Measurements from ENCODE around the gene LRMDA.

DNA sequence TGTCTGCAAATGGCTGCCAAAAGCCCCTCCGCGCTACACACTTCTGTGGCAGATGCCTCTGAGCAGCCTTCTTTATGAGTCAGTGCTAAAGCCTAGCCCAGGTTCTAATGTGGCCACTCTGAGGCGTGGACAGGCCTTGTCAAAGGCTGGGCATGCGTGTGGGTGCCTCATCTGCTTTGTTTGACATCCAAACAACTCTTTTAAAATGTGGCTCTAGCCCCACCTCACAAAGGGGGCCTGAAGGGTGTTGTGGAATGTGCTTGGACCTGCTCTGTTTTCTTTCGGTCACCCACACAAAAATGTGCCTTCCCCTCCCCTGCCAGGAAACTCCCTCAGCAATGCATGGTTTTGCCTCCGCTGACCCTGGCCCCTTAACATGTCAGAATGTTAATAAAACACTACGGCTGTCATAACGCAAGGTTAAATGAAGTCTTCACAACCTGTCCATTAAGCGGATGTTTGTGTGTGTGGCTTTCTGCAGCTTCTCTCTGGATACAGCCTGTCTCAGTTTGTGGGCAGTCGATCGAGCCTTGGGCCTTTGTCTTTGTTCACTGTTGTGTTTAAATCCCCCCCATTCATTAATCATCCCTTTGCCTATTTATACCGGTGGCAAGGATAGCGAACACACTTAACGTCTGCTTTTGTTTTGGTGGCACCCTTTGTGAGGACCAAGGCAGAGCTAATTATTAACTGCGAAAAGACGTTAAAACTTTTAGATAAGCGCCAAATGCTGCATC is 718.9 kb downstream of the LRMDA start:
- TF ChIP-seq, protein P1, sequence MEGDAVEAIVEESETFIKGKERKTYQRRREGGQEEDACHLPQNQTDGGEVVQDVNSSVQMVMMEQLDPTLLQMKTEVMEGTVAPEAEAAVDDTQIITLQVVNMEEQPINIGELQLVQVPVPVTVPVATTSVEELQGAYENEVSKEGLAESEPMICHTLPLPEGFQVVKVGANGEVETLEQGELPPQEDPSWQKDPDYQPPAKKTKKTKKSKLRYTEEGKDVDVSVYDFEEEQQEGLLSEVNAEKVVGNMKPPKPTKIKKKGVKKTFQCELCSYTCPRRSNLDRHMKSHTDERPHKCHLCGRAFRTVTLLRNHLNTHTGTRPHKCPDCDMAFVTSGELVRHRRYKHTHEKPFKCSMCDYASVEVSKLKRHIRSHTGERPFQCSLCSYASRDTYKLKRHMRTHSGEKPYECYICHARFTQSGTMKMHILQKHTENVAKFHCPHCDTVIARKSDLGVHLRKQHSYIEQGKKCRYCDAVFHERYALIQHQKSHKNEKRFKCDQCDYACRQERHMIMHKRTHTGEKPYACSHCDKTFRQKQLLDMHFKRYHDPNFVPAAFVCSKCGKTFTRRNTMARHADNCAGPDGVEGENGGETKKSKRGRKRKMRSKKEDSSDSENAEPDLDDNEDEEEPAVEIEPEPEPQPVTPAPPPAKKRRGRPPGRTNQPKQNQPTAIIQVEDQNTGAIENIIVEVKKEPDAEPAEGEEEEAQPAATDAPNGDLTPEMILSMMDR (IDR thresholded peaks at IDR 0.05): no peak
- TF ChIP-seq EZH2 (IDR thresholded peaks at IDR 0.05; ENCODE audit: borderline replicate concordance, insufficient read depth, low read depth, low read length, poor library complexity, severe bottlenecking): no peak
